NOMO-1 treated with dmso at 0.1 percent for 144 hours (cell line): ENCODE measurements around the gene PNMA6A.
A peak's percentile ranks its signal among the peaks of the same experiment; 100 is the strongest.
"Not testable (repeated sequence)": the region's sequence is repeated elsewhere in the genome, so short reads cannot be mapped to it uniquely, and the experiment has no call there.

Experiments
- DNase-seq: peaks from one replicate; lab custom pipeline; 2025; ENCODE audit not compliant: unreplicated experiment; lab: John Stamatoyannopoulos, UW

Gene PNMA6A

GRCh38 chrX:153071909-153072583 lies at the start of gene PNMA6A:
Gene PNMA6A, plus strand, starts transcription at chrX:153072454. Its CDS starts 609 bp downstream, at chrX:153073063.
- DNase-seq, result not testable (repeated sequence)

DNA sequence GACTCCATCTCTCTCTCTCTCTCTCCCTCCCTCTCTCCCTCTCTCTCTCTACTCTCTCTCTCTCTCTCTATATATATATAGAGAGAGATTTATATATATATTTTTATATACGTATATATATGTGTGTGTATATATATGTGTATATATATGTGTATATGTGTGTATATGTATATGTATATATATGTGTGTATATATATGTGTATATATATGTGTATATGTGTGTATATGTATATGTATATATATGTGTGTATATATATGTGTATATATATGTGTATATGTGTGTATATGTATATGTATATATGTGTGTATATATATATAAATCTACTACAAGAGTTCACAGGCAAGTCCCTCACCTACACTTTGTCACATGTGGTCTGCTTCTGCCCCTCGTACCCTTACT lies 45.8 kb upstream of the PNMA6A start:
- DNase-seq, result not testable (repeated sequence)

- not testable (repeated sequence) for DNase-seq
Observed at GRCh38 chrX:153028487-153028886, 43.8 kb upstream of the PNMA6A start.

GRCh38 chrX:153029162-153029561 lies 43.1 kb upstream of the PNMA6A start:
- DNase-seq, result no peak

GRCh38 chrX:153029875-153030274 lies 42.4 kb upstream of the PNMA6A start:
- no peak for DNase-seq

DNA sequence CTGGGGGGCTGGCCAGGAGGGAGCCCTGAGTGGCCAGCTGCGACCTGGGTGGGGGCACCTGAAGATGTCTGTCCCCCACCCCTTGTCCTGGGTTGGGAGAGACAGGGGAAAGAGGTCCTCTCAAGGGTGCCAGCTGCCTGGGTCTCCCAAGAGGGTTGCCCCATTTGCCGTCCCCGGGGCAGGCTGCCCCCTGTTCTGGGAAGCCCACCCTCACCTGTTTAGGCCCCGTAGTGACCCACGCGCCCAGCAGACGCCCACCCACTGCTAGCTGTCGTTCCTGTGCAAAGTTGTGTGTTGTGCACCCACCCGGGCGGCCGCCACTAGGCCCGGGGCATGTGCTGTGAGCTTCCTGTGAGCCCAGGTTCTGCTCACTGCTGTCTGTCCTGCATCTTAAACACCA lies 41.5 kb upstream of the PNMA6A start:
- no peak for DNase-seq

- DNase-seq, result peak; percentile 22
Observed at GRCh38 chrX:153032397-153033118, 39.7 kb upstream of the PNMA6A start.

DNA sequence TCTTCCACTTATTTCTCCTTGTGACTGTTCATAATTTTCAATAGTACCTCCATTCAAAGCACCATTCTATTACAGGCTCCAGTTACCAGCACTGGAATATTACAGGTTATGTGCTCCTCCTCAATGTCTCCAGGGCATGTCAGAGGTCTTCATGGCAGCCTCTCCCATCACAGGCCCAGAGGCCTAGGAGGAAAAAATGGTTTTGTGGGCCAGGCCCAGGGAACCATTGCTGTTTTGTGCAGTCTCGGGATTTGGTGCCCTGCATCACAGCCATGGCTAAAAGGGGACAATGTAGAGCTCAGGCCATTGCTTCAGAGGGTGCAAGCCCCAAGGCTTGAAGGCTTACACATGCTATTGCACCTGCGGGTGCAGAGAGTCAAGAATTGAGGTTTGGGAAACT lies 23.2 kb upstream of the PNMA6A start:
- no peak for DNase-seq

GRCh38 chrX:153052534-153052933 lies 19.7 kb upstream of the PNMA6A start:
- no peak for DNase-seq

GRCh38 chrX:153055871-153056749 lies 16.1 kb upstream of the PNMA6A start, which contains the start of gene PNMA3:
Gene PNMA3, plus strand, starts transcription at chrX:153056470. Its CDS starts 586 bp downstream, at chrX:153057056.
- DNase-seq, result no peak

GRCh38 chrX:153057281-153057680 lies 15.0 kb upstream of the PNMA6A start:
- DNase-seq, result no peak

GRCh38 chrX:153059191-153060094 lies 12.8 kb upstream of the PNMA6A start:
- DNase-seq, result no peak

- no peak for DNase-seq
Observed at GRCh38 chrX:153060095-153060445, 12.2 kb upstream of the PNMA6A start.

DNA sequence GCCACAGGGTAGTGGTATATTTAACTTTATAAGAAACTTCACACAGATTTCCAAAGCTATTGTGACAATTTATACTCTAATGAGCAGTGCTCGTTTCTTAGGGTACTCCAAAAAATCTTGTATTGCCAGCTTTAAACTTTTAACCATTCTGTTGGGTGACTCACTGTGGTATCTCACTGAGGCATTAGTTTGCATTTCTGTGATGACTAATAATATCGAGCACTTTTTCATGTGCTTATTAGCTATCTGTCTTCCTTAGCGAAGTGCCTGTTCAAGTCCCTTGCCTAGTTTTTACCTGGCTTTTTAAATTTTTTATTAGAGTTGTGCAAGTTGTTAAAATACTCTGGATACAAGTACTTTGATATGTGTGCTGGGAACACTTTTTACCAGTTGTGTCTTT lies 10.5 kb upstream of the PNMA6A start:
- DNase-seq, result no peak

DNA sequence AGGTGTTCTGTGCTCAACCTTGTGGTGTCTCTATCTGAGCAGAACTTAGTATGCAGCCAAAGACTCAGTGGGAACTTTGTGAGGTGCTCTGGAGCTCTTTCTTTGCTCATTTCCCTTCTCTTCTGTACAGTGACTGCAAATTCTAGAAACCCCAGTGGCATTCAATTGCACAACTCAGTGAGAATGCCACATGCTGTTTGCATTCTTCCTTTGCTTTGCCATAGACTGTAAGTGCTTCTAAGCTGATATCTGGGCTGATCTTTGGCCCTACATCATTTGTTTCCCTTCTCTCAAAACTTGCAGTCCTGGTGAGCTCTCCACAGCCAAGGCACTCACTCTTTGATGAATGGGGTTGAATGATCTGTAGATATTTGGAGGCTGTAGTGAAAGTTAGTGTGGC lies 8.9 kb upstream of the PNMA6A start:
- no peak for DNase-seq

- no peak for DNase-seq
Observed at GRCh38 chrX:153064061-153064460, 8.2 kb upstream of the PNMA6A start.

DNA sequence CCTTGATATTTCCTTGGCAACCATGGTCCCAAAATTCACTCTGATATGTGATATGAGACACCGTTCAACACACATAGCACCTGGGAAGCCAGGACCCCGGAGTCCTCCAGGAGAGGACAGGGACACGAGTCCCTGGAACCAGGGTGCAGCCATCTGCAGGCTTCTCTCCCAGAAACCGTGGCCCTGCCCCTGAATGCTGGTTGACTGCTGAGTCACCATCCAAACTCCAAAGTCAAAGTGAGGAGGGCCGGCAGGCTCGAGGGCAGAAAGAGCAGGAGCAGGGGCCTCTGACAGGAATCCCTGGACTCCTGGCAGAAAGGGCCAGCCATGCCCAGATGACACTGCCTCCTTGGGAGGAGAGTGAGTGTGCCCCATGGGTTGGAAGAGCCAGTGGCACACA lies 6.9 kb upstream of the PNMA6A start:
- DNase-seq, result no peak

DNA sequence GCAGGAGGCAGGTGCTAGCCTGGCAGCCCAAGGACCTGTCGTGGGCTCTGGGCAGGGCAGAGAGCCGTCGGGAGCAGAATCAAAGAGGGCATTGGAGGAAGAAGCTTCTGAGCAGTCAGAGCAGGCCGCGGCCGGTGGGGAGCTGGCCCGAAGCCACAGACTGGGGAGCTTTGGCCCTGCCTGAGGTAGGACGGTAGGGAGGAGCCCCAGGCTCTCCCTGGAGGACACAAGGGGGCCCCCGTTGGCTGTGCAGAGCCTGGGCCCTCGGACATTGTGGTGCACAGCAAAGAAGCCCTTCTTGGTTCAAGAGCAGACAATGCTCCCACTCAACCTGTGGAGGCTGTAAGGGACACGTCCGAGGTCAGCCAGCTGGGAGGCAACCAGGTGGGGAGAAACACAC lies 5.9 kb upstream of the PNMA6A start:
- not testable (repeated sequence) for DNase-seq

DNA sequence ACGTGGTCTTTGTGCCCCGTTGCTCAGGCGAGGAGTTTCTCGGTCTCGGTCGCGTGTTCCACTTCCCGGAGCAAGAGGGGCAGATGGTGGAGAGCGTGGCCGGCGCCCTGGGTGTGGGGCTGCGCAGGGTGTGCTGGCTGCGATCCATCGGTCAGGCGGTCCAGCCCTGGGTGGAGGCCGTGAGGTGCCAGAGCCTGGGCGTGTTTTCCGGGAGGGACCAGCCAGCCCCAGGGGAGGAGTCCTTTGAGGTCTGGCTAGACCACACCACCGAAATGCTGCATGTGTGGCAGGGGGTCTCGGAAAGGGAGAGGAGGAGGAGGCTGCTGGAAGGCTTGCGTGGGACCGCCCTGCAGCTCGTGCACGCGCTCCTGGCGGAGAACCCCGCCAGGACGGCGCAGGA lies 1.1 kb downstream of the PNMA6A start:
- not testable (repeated sequence) for DNase-seq

GRCh38 chrX:153074262-153074899 lies 2.1 kb downstream of the PNMA6A start:
- no peak for DNase-seq
